RPMI8226 (cell line): Measurements from ENCODE around the gene TSPY2.
"Not testable (repeated sequence)": the region's sequence is repeated elsewhere in the genome, so short reads cannot be mapped to it uniquely, and the experiment has no call there.

ENCODE experiments used
- DNase-seq: peaks from one replicate; pipeline ENCODE4 v3.0.0-alpha.2; 2015

TSPY2 gene, protein sequence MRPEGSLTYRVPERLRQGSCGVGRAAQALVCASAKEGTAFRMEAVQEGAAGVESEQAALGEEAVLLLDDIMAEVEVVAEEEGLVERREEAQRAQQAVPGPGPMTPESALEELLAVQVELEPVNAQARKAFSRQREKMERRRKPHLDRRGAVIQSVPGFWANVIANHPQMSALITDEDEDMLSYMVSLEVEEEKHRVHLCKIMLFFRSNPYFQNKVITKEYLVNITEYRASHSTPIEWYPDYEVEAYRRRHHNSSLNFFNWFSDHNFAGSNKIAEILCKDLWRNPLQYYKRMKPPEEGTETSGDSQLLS

GRCh38 chrY:6245923-6246322 lies at the start of gene TSPY2:
TSS of gene TSPY2 (plus strand) at chrY:6246223. CDS start at chrY:6246269, 46 bp downstream.
- DNase-seq = not testable (repeated sequence)

DNA sequence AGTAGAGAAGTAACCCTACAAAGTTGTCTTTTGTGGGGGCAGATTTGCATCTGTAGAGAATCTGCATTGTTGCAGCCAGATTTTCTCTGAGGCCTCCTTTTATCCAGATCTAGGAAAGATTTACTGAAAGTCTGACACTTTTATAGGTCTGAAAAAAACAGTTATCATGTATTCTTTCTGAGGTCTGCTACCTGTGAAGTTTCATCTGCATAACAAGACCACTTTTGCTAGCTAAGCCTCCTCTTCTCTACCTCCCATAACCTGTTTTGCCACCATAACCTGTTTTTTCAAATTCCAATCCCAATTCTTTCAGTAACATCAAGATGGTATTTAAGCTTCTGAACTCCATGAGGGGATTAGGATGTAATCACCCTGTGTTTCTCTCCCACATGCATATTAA lies 36.5 kb upstream of the TSPY2 start:
- not testable (repeated sequence) for DNase-seq

- not testable (repeated sequence) for DNase-seq
These were observed 29.0 kb upstream of the TSPY2 start for GRCh38 chrY:6217045-6217444.

DNA sequence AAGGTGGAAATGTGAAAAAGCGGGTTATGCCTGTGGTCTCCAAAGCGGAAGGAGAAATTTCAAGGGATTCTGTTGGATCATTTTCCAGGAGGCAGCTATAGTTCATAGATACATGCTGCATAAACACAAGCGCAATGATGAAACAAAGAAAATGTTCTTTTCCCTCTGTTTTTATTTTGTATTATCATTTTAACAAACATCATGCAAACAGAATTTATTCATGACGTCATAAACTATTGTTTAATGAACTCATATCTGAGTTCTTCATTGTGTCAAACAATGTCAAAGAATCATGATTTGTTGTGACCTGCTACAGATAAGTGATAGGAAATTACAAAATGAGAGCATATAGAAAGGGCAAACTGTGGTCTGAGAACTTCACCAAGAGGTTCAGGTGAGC lies 23.8 kb downstream of the TSPY2 start:
- not testable (repeated sequence) for DNase-seq
